Panc1 (cell line): Measurements from ENCODE around the gene DEFB114. TPM values are rescaled to one million over a fixed set of nuclear protein-coding genes. Genes with fewer than 3 reads are reported as not detected.

Experiments
- ATAC-seq: fragments of 200-7000 bp; cut with Tn5 transposase; 2 replicates; pipeline ENCODE4 v1.9.1; 2020; ENCODE audit warnings: mild to moderate bottlenecking, moderate library complexity
- BruUV-seq: library from RNA; stranded (reverse); fragments of 400-500 nt; replicated peaks from 2 replicates; lab custom pipeline; 2021; lab: Mats Ljungman, UMichigan
- CTCF ChIA-PET: fragments of 300-600 bp; sonication (Branson Sonifier 250); formaldehyde crosslinking; loops from one replicate; lab custom pipeline; 2022; ENCODE audit warnings: antibody characterized with exemption; lab: Charles Lee
- POLR2A ChIA-PET: fragments of 300-600 bp; sonication (Branson Sonifier 250); formaldehyde crosslinking; loops from one replicate; lab custom pipeline; 2022; ENCODE audit warnings: antibody characterized with exemption; lab: Charles Lee
- DNase-seq: peaks from one replicate; pipeline ENCODE4 v3.0.0-alpha.2; 2010; ENCODE audit warnings: low read depth, low spot score
- H3K27ac ChIP-seq: 2 replicates; pipeline ENCODE4 v1.5.1; 2011; ENCODE audit warnings: mild to moderate bottlenecking, low read length, inconsistent platforms
- H3K27me3 ChIP-seq: fragments of 200-500 bp; sonication (Bioruptor generic); 2 replicates; pipeline ENCODE4 v1.6.0; 2014; ENCODE audit warnings: low read length, inconsistent platforms; ENCODE audit not compliant: control insufficient read depth, insufficient read depth
- H3K36me3 ChIP-seq: fragments of 200-500 bp; sonication (Bioruptor generic); 2 replicates; pipeline ENCODE4 v1.5.1; 2014; ENCODE audit warnings: inconsistent platforms, mild to moderate bottlenecking, low read length, moderate library complexity; ENCODE audit not compliant: control insufficient read depth, insufficient read depth
- H3K4me1 ChIP-seq: 2 replicates; pipeline ENCODE4 v1.5.1; 2011; ENCODE audit warnings: inconsistent platforms, mild to moderate bottlenecking, low read length, moderate library complexity; ENCODE audit not compliant: control insufficient read depth, insufficient read depth
- H3K4me3 ChIP-seq, 2 experiments: 2 replicates each; pipeline ENCODE4 v1.5.1; 2011 to 2012; ENCODE audit warnings: low read depth in 2 of 2, low read length in 2 of 2, mild to moderate bottlenecking in 2 of 2, inconsistent platforms in 1 of 2, moderate library complexity in 1 of 2
- H3K9me3 ChIP-seq: fragments of 200-500 bp; sonication (Bioruptor generic); 2 replicates; pipeline ENCODE4 v1.5.1; 2014; ENCODE audit warnings: low read depth, mild to moderate bottlenecking, inconsistent platforms, low read length, moderate library complexity; ENCODE audit not compliant: control insufficient read depth, insufficient read depth
- POLR2AphosphoS5 ChIP-seq: IDR thresholded peaks from 2 replicates; pipeline ENCODE4 v1.6.1; 2012; ENCODE audit warnings: mild to moderate bottlenecking, low read depth, low read length, moderate library complexity
- SIN3A ChIP-seq: IDR thresholded peaks from 2 replicates; pipeline ENCODE4 v1.6.1; 2012; ENCODE audit warnings: low read depth, mild to moderate bottlenecking, low read length, moderate library complexity, borderline replicate concordance; ENCODE audit not compliant: insufficient read depth
- TCF7L2 ChIP-seq: IDR thresholded peaks from 2 replicates; pipeline ENCODE4 v1.6.1; 2011; ENCODE audit warnings: mild to moderate bottlenecking, low read depth, low read length, inconsistent platforms
- in situ Hi-C: cut with HindIII; loops from 2 replicates; pipeline ENCODE4 v1.10.0; 2016; ENCODE audit warnings: low sequenced_read_pairs, low pct_unique_long_range_greater_than_20kb
- intact Hi-C: fragments of 100-400 bp; cut with micrococcal nuclease; formaldehyde crosslinking; loops from one replicate; pipeline ENCODE4 v1.10.0; 2022; ENCODE audit not compliant: unreplicated experiment
- total RNA-seq: library from RNA; stranded (reverse); gene quantifications from one replicate; pipeline ENCODE4 v1.2.1, GENCODE V29; 2021; ENCODE audit not compliant: unreplicated experiment
- TF ChIP-seq, protein P1 (sequence below): fragments of 450-650 bp; IDR thresholded peaks from 2 replicates; pipeline ENCODE4 v1.5.1; 2017; ENCODE audit warnings: mild to moderate bottlenecking
- TF ChIP-seq, protein P2 (sequence below), 2 experiments: IDR thresholded peaks; 2 replicates each; pipeline ENCODE4 v1.6.1; 2011 to 2012; ENCODE audit warnings: low read depth in 2 of 2, control low read depth in 1 of 2, low read length in 1 of 2, mild to moderate bottlenecking in 1 of 2, moderate library complexity in 1 of 2; ENCODE audit not compliant: insufficient read depth in 1 of 2

The DEFB114 gene
- total RNA-seq, 1 experiment from 2014 or later = not detected

DNA sequence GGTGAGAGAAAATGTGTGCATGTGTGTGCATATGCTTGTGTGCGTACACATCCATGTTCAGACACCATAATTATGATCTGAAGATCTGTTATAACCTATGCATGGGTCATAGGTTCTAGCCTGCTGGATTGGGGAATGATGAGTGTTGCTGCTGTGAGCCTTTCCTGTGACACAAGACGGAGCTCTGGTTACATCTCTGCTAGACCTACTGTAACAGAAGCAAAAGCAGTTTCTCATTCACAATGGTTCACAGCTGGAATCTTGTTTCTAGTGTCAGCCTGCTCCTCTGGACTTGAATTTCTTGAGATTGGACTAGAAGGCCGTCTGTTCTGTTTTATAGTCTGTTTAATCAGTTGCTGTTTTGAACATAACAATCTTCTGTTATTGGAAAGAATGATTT, 40.1 kb downstream of the DEFB114 start:
- intact Hi-C loops = no loop called here
- BruUV-seq = no TSS peak
- H3K36me3 ChIP-seq = no peaks in the 10 kb centered on the region
- in situ Hi-C loops = no loop called here
- no peaks in the 10 kb centered on the region for H3K4me1 ChIP-seq
- ATAC-seq (no peak), DNase-seq (no peak)
- TF ChIP-seq POLR2AphosphoS5 (no peak), SIN3A (no peak), TCF7L2 (no peak)
- TF ChIP-seq, protein P1, sequence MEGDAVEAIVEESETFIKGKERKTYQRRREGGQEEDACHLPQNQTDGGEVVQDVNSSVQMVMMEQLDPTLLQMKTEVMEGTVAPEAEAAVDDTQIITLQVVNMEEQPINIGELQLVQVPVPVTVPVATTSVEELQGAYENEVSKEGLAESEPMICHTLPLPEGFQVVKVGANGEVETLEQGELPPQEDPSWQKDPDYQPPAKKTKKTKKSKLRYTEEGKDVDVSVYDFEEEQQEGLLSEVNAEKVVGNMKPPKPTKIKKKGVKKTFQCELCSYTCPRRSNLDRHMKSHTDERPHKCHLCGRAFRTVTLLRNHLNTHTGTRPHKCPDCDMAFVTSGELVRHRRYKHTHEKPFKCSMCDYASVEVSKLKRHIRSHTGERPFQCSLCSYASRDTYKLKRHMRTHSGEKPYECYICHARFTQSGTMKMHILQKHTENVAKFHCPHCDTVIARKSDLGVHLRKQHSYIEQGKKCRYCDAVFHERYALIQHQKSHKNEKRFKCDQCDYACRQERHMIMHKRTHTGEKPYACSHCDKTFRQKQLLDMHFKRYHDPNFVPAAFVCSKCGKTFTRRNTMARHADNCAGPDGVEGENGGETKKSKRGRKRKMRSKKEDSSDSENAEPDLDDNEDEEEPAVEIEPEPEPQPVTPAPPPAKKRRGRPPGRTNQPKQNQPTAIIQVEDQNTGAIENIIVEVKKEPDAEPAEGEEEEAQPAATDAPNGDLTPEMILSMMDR = no peak; the same call in 1 of the 2 replicates
- TF ChIP-seq, protein P2, sequence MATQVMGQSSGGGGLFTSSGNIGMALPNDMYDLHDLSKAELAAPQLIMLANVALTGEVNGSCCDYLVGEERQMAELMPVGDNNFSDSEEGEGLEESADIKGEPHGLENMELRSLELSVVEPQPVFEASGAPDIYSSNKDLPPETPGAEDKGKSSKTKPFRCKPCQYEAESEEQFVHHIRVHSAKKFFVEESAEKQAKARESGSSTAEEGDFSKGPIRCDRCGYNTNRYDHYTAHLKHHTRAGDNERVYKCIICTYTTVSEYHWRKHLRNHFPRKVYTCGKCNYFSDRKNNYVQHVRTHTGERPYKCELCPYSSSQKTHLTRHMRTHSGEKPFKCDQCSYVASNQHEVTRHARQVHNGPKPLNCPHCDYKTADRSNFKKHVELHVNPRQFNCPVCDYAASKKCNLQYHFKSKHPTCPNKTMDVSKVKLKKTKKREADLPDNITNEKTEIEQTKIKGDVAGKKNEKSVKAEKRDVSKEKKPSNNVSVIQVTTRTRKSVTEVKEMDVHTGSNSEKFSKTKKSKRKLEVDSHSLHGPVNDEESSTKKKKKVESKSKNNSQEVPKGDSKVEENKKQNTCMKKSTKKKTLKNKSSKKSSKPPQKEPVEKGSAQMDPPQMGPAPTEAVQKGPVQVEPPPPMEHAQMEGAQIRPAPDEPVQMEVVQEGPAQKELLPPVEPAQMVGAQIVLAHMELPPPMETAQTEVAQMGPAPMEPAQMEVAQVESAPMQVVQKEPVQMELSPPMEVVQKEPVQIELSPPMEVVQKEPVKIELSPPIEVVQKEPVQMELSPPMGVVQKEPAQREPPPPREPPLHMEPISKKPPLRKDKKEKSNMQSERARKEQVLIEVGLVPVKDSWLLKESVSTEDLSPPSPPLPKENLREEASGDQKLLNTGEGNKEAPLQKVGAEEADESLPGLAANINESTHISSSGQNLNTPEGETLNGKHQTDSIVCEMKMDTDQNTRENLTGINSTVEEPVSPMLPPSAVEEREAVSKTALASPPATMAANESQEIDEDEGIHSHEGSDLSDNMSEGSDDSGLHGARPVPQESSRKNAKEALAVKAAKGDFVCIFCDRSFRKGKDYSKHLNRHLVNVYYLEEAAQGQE (IDR thresholded peaks at IDR 0.05; ENCODE audit: insufficient read depth in 1 of 2, low read depth in 2 of 2, low read length in 1 of 2) = no peak
- no peak overlapping the region for H3K27ac ChIP-seq
- POLR2A ChIA-PET = no interaction called here
- no peaks in the 10 kb centered on the region for H3K27me3 ChIP-seq
- no peak overlapping the region for H3K4me3 ChIP-seq
- no peaks in the 10 kb centered on the region for H3K9me3 ChIP-seq
- CTCF ChIA-PET = no interaction called here

DNA sequence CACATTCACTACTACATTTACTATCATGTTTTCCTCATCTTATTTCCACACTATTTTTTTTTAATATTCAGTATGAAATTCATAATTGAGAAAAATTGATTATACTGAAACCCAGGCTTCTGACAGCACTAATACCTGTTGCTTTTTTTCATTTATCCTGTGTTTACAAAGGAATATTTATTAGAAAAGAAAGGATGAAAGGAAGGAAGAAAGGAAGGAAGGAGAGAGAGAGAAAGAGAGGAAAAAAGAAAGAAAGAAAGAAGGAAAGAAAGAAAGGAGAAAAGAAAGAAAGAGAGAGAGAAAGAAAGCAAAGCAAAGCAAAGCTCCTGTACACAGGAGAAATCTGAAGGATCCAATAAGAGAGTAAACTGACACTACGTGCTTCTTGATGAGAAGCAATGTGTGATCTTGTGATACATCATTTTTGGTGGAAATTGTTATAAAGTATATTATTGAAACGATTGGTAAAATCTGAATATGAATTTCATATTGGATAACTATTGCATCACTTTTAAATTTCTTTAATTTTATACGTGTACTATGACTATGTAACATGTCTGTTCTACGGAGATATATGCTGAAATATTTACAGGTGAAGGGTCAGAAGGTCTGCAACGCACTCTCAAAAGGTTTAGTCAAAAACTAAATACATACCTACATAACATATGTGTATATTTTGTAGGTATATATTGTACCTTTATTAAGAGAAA, 43.9 kb downstream of the DEFB114 start:
- intact Hi-C loops = no loop called here
- H3K36me3 ChIP-seq = no peaks in the 10 kb centered on the region
- ChIA-PET POLR2A (no interaction called here), CTCF (no interaction called here)
- in situ Hi-C loops = no loop called here
- no peak for ATAC-seq
- TF ChIP-seq TCF7L2 = no peak
- no peak for TF ChIP-seq POLR2AphosphoS5
- H3K27me3 ChIP-seq = no peaks in the 10 kb centered on the region
- no peaks in the 10 kb centered on the region for H3K4me1 ChIP-seq
- no TSS peak for BruUV-seq
- H3K27ac ChIP-seq = no peak overlapping the region
- H3K4me3 ChIP-seq = no peak overlapping the region
- H3K9me3 ChIP-seq = no peaks in the 10 kb centered on the region
- no peak for DNase-seq

DNA sequence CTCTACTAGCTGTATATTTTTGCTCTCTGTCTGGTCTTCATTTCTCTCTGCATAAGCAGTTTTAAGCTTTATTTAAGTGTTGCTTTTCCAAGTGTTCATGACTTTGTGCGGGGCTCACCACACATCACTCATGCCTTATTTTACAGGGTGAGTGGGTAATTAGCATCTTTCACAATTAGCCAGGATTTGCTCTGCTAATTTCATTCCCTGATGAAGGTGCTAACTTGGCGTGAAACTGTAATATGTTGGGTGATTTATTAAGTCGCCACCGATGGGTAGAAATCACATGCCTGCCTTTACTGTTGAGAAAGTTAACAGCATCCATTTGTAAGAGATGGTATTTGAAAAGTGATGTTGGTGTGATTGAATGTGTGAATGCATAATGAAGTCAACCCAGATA, 44.7 kb downstream of the DEFB114 start:
- no peak overlapping the region for H3K4me3 ChIP-seq
- no peaks in the 10 kb centered on the region for H3K9me3 ChIP-seq
- DNase-seq (no peak), ATAC-seq (no peak)
- H3K27ac ChIP-seq = no peak overlapping the region
- H3K4me1 ChIP-seq = no peaks in the 10 kb centered on the region
- CTCF ChIA-PET = no interaction called here
- intact Hi-C loops = no loop called here
- BruUV-seq = no TSS peak
- TF ChIP-seq TCF7L2 (no peak), SIN3A (no peak), POLR2AphosphoS5 (no peak)
- TF ChIP-seq, protein P1 = no peak
- TF ChIP-seq, protein P2 (IDR thresholded peaks at IDR 0.05; ENCODE audit: insufficient read depth in 1 of 2, low read depth in 2 of 2, low read length in 1 of 2) = no peak
- in situ Hi-C loops = no loop called here
- no peaks in the 10 kb centered on the region for H3K36me3 ChIP-seq
- POLR2A ChIA-PET = no interaction called here
- no peaks in the 10 kb centered on the region for H3K27me3 ChIP-seq
